Bronchus fibroblast of lung (primary cell): ENCODE measurements around the gene TTC39B. TPM values are rescaled to one million over a fixed set of nuclear protein-coding genes. Genes with fewer than 3 reads are reported as not detected.

Experiments
- total RNA-seq: library from RNA; depleted of rRNA; stranded (reverse); fragments of >200 nt; gene quantifications from 2 replicates; pipeline ENCODE4 v1.2.3, GENCODE V29; 2015

The TTC39B gene
- 7.0 and 7.9 TPM in 2 replicates for total RNA-seq

GRCh38 chr9:15306757-15307522 is at the start of gene TTC39B:
Gene TTC39B (minus strand): TSS chr9:15307216. CDS start chr9:15307125, 91 bp downstream.

Other genes starting within 250 kb of the TTC39B start
- 17.5 and 22.4 TPM in 2 replicates for gene SNAPC3, start 115.7 kb upstream of the TTC39B start, total RNA-seq
- 49.7 and 62.9 TPM in 2 replicates for gene PSIP1, start 203.8 kb upstream of the TTC39B start, total RNA-seq
- gene CCDC171, start 245.8 kb upstream of the TTC39B start, total RNA-seq: 0.84 and 1.5 TPM in 2 replicates